HG02642 (cell line): Measurements from ENCODE around the gene NANOS1.

Experiments
- ATAC-seq: cut with Tn5 transposase; IDR thresholded peaks from one replicate; pipeline ENCODE4 v1.9.1; 2021; ENCODE audit warnings: mild to moderate bottlenecking; ENCODE audit not compliant: unreplicated experiment, poor library complexity

NANOS1 gene, protein sequence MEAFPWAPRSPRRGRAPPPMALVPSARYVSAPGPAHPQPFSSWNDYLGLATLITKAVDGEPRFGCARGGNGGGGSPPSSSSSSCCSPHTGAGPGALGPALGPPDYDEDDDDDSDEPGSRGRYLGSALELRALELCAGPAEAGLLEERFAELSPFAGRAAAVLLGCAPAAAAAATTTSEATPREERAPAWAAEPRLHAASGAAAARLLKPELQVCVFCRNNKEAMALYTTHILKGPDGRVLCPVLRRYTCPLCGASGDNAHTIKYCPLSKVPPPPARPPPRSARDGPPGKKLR

GRCh38 chr10:119029613-119030420 is at the start of gene NANOS1:
Gene NANOS1 (plus strand): TSS chr10:119029714. CDS start chr10:119029802, 88 bp downstream.
- ATAC-seq: peak; percentile 25

DNA sequence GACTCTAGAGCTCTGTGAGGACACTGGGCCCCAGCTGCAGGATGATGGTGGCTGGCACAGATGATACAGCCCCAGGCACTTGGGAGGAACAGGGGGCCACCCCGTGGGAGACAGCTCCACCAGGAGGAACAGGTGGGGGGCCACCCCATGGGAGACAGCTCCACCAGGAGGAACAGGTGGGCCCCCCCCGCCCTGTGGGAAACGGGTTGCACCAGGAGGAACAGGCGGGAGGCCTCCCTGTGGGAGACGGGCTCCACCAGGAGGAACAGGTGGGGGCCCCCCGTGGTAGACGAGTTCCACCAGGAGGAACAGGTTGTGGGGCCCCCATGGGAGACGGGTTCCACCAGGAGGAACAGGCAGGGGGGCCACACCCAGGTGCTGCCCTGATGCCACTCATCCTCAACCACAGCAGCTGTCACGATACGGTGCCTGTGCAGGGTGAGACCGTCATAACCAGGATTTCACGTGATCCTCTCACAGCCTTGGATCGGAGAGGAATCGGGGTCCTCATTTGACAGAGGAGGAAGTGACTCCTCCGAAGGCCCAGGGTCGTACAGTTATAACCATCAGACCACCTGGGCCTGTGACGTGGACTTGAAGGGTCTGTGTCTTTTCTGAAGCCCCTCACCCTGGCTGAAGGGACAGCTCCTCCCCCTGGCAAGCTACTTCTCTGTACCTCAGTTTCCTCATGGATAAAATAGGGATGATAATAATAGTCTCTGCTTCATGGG is 49.2 kb upstream of the NANOS1 start:
- ATAC-seq: no peak

DNA sequence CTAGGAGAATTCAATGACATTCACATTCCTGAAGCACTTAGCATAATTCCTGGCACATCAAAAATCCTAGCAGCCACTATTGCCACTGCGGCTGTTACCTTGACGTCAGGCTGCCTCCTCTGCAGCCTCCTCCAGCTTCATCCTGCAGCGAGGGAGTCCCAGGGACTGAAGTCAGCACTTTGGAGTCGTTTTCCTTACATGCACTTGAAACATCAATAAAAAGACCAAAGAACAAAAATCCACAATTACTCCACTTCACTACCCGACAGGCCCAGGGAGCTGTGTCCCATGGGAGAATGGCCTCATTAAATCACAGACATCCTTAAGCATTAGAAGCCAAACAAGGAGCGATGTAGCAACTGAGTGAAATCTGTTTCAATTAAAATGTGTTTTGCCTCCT is 48.6 kb upstream of the NANOS1 start:
- no peak for ATAC-seq

GRCh38 chr10:118981946-118982345 is 47.6 kb upstream of the NANOS1 start:
- no peak for ATAC-seq

DNA sequence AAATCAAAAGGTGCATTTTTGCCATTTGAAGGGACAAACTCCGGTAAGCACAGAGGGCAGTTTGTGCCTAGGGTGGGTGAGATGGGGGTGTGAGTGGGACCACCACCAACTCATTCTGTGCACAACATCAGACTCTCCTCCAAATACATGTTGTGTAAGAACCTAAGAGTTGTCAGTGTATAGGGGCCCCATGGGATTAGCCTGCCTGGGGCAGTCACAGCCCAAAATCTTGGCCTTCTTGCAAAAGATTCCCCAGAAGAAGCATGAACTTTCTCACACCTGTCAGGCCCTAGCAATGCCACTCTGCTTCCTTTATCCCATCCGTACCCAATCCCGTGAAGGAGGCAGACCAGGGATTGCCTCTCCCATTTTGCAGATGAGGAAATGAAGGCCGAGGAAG is 47.1 kb upstream of the NANOS1 start:
- no peak for ATAC-seq

DNA sequence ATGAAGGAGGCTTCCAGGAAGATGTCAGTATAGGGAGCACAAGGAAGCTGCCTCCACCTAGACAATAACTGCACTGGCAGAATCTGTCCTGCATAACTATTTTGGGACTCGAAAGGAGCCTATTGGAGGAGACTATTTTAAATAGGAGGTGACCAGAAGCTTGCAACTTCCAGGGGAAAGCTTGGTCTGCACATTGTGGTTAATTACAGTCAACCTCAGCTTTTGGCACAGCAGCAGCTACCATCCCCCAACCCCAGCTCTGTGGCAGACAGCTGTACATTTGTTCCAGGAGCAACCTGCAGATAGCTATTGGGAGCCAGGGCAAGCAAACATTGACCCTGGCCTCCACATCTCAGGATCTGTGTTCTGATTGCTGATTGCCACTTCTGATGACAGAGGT is 46.3 kb upstream of the NANOS1 start:
- no peak for ATAC-seq

GRCh38 chr10:118985576-118985975 is 43.9 kb upstream of the NANOS1 start:
- no peak for ATAC-seq

DNA sequence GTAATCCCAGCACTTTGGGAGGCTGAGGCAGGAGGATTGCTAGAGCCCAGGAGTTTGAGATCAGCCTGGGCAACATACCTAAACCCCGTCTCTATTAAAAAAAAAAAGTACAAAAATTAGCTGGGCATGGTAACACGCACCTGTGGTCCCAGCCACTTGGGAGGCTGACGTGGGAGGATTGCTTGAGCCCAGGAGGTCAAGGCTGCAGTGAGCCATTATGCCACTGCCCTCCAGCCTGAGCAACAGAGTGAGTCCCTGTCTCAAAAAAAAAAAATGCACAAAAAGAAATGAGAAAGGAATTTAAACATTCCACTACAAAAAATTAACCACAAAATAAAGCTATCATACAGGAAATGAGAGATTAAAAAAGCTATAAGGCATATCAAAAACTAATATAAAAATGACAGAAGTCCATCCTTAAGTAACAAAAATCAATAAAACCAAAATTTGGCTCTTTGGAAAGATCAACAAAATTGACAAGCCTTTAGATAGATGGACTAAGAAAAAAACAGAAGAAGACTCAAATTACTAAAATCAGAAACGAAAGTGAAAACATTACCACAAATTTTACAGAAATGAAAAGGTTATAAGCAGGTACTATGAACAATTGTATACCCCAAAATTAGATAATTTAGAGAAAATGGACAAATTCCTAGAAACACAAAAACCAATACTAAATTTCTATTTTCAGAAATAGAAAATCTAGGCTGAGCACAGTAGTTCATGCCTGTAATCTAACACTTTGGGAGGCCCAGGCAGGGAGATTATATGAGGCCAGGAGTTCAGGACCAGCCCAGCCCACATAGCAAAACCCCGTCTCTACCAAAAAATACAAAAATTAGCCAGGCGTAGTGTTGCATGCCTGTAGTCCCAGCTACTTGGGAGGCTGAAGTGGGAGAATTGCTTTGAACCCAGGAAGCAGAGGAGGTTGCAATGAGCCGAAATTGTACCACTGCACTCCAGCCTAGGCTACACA is 42.4 kb upstream of the NANOS1 start:
- ATAC-seq: peak; percentile 64

DNA sequence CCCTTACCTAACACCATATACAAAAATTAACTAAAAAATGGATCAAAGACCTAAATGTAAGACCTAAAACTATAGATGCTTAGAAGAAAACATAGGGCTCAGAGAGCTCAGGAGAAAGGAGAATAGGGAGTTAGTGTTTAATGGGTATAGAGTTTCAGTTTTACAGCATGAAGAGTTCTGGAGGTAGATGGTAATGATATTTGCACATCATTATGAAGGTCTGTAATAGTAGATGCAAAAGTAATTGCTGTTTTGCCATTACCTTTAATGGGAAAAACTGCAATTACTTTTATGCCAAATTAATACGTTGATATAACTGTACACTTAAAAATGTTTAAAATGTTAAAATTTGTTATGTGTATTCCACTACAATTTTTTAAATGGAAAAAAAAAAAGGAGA is 39.2 kb upstream of the NANOS1 start:
- no peak for ATAC-seq

DNA sequence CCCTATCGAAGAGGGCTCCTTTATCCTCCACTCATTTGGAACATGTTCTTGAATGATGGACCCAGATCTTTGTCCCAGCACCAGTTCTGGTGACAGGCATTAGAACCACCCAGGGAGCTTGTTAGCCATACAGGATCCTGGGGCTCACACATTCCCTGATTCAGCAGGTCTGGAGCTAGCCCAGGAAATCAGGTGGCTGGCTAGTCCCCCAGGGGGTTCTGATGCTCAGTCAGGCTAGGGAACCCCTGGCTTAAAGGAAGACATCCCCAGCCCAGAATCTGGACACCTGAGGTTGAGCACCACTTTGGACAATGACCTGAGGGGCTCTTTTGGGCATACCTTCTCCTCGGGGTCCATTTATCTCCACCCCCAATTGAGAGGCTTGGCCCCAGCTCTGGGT is 37.0 kb upstream of the NANOS1 start:
- ATAC-seq: no peak

DNA sequence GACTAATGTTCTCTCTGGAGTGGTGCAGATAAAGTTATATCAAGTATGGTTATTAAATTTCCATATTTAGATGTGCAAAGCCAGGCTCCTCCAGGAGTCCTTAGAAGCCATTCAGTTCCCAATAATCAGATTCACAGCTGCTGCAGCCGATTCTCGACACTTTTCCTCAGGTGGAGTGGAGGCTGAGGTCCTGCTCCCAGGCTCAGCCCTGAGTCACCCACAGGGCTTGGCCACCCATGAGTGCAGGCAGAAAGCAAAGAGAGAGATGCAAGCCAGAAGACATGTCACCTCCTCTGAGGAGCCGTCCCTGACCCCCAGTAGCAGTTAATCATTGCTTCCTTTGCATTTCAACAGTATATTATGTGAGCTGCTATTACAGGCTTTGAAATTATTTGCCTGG is 36.3 kb upstream of the NANOS1 start:
- no peak for ATAC-seq

DNA sequence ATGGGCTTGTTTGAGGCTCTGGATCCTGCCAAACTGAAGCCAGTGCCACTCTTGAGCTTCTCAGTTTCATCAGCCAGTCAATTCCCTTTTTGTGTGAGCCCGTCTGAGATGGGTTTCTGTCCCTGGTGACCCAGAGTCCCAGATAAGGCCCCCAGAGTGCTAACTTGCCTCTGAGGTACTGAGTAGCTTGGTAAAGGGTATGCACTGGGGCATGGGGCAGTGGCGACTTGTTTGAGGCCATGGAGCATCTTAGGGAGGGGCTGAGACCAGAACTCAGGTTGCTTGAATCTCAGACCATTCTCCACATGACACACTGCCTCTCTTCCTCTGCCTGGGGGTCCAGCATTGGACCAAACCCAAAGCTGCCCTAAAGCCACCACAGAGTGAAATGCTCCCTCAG is 35.2 kb upstream of the NANOS1 start:
- no peak for ATAC-seq

GRCh38 chr10:118995739-118996138 is 33.8 kb upstream of the NANOS1 start:
- no peak for ATAC-seq

DNA sequence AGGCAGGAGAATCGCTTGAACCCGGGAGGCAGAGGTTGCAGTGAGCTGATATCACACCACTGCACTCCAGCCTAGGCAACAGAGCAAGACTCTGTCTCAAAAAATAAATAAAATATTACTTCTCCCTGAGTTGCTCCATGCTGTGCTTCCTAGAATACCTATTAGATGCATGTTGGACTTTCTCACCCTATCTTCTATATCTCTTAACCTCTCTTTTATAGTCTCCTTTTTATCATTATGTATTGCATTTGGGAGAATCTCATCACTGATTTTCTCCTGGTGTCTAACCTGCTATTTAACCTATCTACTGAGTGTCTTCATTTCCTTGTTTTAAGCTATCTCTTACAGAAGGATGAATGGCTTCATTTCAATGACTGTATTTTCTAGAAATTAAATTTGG is 32.1 kb upstream of the NANOS1 start:
- no peak for ATAC-seq

GRCh38 chr10:118998183-118998582 is 31.3 kb upstream of the NANOS1 start:
- ATAC-seq: no peak

DNA sequence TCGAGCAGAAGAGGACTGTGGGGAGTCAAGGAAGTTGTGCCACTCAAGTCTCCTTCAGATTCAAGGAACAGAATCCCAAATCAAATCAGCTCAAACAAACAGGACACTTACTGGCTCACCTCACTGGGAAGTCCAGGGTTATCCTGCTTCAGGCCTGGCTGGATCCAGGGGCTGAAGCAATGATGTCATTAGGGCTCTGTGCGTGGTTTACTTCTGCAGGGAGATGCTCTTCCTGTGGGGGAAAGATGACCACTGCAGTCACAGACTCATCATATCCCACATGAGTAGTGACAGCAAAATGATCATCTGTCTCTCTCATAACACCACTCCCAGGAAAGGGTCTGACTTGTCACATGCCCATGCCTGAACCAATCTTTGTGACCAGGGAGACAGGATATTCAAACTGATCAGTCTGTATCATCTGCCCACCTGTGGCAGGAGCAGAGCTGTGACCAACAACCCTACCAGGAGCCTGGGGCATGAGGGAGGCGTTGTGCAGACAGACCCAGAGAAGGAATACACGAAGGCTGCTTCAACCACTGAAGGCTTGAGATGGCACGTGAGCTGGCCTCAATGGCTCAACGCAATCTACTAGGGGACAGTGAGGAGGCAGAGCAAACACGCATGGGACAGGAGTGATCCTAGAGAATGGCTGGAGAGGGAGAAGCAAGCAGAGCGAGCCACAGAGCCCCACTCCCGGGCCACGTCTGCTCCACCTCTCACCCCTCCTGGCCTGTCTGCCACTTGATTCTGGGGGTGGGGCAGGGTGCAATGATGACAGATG is 27.6 kb upstream of the NANOS1 start:
- ATAC-seq: no peak

GRCh38 chr10:119003572-119004289 is 25.8 kb upstream of the NANOS1 start:
- ATAC-seq: no peak

DNA sequence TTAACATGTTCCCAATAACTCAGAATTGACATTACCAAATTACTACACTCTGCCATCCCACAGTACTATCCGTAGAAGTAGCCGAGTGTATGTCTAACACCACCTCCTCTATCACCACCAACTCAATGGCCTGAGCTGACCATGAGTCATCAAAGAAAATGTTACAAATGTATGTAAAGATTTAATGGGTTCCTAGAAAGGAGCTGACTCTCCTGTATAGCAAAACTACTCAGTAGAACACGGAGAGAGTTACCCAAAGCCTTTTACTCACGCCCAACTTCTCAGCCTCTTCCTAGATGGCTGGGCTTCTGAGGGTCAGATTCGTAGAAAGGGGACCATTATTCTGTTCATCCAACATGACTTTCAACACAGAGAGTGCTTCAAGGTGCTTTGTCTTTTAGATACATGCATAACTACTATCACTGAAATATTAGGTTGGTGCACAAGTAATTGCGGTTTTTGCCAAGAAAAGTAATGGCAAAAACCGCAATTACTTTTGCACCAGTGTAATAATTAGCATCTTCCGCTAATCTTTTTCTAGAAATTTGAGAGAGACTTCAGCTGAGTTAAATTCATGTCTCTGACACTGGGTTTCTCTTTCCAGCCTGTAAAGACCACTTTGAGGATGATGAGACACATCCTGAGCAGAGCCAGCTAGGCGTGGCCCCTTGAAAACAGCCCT is 24.0 kb upstream of the NANOS1 start:
- ATAC-seq: no peak
